ENCODE data around the gene LEF1.
"Not testable (repeated sequence)": the region's sequence is repeated elsewhere in the genome, so short reads cannot be mapped to it uniquely, and the experiment has no call there.

Gene LEF1

DNA sequence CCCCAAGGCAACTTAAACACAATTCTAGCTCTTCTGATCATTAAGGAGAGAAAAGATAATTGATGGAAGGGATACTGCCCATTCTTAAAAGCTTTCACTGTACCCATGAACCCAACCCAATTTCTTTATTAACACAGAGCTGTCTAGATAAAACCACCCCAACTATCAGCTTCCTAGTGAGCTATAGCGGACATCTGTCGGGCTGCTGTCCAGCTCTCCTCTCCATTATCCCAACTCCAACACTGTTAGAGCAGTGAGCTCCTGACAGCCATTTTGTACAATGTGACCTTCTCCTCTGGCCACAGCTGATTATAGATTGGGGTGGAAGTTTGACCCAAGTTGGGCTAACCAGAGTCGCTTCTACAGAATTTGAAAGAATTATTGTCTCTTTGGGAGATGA is 112.9 kb downstream of the LEF1 start:
- no peak for DNase-seq

- no peak for DNase-seq
Measured at GRCh38 chr4:108054025-108054638, 114.6 kb downstream of the LEF1 start.

DNA sequence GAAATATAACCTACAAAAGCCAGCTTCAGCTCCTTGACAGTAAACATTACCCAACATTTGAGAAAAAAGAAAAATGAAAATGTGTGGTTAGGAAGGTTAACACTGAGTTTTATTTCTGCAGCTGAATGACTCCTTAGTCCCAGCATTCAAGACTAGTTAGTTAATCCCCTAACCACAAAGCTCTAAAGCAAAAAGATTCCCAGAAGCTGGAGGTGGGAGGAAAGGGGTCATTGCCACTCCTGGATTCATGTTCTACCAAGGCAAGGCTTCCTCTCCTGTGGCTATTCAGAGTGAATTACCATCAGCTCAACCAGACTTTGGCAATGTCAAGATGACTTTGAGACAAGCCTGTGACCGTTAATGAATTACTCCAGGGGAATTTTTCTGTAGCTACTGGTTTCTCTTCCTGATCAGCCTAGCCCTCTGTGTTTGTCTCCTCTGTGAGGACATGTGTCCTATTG is 115.5 kb downstream of the LEF1 start:
- DNase-seq: peak; percentile 29

DNA sequence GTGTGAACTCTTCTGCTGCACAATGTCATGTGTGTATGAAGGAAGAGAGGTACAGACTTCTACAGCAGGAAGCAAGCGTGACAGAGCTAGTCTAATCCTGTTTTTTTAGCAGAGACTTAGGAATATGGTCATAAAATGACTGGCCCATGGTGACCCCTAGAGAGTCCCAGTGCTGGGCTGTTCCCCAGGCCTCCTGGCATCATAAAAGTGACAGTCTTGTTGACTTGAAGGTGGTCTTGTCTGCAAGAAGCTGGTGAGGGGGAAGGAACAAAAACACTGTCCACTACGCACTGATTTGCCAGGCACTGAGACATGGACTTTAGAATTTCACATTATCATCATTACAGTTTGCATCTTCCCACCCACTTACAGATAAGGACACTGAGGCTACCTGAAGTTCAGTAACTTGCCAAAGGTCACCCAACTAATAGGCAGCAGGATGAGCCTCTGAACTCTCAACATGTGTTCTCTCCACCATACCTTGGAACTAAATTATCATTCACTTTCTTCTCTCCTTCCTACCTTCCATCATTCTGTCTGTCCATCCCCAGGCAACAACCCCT is 116.1 kb downstream of the LEF1 start:
- no peak for DNase-seq

- DNase-seq: peak; percentile 80
Measured at GRCh38 chr4:108051343-108051742, 117.4 kb downstream of the LEF1 start.

DNA sequence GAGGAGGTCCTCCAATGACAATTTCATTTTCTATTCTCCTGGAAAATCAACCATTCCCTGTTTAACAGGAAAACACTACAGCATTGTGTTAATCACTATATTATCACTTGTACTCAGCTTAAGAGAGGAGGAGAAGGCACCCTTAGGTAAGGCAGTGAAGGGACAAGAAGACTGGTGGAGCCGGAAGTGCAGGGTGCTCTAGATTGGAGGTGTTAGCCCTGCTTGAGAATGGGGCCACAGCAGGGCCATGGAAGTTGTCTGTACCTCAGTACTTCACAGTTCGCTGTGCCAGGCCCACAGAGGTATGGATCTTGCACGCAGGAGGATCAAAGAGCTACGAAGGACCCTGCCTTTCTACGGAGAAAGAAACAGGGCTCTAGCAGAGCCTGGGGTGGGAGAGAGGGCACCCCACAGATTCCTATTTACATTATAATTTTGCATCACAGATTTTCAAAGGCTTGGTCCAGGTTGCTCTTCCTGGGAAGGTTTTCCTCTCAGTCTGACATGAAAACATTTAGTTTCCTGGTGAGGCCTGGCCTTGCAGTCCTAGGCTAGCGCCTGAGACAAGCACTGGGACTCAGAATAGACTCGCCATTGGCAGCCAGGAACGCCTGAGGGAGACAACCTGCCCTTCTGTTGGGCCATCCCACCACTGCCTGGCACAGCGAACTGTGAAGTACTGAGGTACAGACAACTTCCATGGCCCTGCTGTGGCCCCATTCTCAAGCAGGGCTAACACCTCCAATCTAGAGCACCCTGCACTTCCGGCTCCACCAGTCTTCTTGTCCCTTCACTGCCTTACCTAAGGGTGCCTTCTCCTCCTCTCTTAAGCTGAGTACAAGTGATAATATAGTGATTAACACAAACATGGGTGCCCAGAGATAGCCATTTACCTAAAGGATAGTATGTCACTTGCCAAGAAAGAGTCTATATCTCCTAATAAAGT is 118.3 kb downstream of the LEF1 start:
- DNase-seq: not testable (repeated sequence)

- DNase-seq: no peak
Measured at GRCh38 chr4:108049406-108049805, 119.3 kb downstream of the LEF1 start.

DNA sequence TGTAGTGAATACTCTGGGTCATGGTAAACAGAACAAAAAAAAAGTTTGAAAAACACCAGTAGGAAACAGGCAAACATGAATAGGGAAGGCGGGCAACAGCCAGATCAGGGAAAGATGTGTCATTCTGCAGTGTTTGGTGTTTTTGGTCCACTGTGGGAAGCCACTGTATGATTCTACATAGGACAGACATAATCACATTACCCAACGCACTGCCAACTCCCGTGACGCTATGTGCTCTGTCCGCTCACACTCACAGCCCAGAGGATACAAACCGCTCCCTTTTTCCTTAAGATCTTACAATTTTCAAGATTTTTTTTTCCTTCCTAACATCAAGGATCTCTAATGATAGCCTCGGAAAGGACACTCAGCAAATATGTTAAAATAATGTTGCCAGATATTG is 119.7 kb downstream of the LEF1 start:
- DNase-seq: no peak

DNA sequence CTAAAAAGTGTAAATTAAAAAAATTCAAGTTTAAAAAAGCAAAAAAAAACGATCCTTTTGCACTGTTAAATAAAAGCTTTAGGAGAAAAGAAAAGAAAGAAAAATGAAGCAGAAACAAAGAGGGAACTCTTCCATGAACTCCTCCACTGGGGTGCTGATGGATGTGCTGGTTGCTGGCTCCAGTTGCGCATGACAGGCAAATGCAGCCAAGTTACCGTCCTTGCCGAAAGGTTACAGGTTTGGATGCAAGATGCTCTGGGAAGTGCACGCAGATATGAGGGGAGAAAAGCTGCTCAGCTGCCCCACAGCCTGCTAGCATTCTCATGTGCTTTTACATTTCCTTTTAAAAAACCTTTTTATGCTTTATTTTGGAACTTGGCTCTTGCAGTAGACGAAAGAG is 120.6 kb downstream of the LEF1 start:
- no peak for DNase-seq

DNA sequence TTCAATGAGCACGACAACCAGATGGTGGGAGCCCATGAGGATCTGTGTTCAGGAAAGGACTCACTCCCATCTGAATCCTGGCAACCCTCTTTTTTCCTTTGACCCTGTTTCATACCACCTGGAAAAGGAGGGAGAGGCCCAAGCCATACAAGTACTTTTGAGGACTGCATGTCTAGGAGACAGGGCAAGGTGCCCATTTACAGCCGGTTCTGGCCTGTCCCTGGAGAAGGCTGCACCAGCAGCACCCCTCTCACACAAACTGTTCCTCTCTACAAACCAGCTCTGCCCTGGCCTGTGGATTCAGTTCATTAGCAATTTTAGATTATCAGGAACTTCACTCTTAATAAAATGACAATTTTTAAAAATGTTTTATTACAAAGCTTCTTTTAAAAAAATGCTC is 121.5 kb downstream of the LEF1 start:
- no peak for DNase-seq

DNA sequence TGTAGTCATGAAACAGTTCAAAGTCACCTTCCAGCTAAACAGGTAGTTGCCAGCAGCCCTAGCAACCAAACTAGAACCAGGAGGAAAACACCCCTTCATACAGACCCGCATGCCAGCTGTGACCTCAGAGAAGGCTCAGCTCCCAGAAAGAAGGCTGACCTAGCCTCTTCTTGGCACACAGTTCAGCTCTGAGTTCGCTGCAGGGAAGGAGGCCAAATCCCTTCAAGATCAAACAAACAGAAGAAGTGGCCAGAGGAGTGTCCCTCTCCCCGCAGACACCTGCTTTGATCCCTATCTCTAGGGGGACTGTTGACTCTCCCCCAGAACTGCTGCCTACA is 123.1 kb downstream of the LEF1 start:
- peak; percentile 18 for DNase-seq

DNA sequence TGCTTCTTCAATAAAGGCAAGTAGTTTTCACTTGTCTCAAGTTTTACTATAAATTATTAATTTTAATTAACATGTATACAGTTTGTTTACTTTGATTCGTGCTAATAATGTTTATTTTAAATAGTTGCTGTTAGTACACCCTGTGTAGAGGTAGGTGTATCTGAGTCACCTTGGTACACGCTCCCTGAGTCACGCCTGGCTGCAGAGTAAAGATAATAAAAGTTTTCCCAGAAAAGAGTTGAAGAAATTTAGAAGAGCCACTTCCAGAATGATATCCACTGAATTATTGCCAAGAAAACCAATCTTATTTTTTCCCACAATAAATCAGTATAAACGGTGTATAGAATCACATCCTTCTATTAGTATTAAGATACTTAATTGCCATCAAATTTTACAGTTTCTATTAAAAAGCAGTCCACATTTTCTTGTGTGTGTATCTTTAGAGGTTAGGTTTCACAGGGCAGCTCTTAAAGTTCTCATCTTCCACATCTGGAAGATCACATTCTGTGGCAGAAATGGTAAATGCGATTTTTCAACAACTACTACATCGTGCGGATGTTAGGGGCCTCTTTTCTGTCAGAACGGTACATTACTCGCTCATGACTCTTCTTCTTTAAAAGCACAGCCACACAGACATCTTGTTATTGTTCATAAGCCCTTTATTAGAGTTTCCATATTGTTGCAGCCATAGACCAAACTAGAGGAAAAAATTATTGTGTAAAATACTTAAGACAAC is 123.6 kb downstream of the LEF1 start:
- no peak for DNase-seq

GRCh38 chr4:108043526-108043925 is 125.2 kb downstream of the LEF1 start:
- DNase-seq: peak; percentile 23

- no peak for DNase-seq
Measured at GRCh38 chr4:108042927-108043326, 125.8 kb downstream of the LEF1 start.

DNA sequence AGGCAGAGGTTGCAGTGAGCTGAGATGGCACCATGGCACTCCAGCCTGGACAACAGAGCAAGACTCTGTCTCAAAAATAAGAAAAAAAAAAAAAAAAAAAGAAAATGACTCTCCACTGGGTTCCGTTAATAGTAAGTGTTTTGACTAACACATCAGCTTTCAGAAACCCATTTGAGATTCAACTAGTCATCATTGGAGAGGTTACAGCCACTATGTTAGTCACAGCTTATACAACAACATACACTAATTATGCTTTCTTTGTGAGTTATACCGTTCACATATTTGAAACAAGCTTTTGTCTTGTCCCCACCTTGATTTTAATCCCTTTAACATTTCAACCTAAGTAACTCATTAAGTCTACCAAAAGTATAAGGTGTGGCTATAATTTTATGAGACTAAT is 130.8 kb downstream of the LEF1 start:
- no peak for DNase-seq

DNA sequence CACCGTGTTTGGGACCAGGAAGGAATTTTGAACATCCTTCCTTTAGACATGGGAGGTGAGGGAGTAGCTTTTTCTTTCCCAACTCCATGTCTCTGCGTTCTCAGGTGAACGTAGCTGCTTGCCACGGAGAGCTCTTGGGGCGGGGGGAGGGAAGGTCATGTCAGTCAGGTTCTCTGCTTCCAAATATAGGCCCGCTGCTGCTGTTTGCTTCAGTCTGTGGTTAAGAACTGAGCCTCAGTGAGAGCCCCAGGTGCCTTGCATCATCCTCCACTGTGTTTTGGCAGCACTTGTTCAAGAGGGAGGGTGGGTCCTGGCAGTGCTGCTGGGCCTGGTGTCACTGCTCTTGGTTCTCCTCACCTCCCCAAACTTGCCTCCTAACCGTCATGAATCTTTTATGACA is 132.5 kb downstream of the LEF1 start:
- DNase-seq: no peak

DNA sequence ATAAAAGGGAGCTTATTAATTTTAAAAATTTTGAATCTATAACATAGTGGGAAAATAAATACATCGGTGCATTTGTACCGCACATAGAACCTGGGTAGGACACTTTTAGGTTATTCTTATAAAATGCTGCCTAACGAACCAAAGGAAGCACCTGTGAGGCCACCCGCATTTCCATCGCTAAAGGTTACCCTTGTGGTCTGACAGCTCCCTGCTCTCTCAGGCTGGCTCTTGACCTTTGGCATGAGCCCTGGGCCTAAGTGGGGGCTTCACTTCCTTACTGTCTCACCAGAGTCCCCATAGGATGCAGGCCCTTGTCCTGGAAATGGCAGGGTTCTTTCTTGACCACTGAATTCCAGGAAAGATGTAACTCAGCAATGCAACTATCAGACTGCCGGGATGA is 133.0 kb downstream of the LEF1 start:
- no peak for DNase-seq

GRCh38 chr4:108034565-108034964 is 134.2 kb downstream of the LEF1 start:
- no peak for DNase-seq

DNA sequence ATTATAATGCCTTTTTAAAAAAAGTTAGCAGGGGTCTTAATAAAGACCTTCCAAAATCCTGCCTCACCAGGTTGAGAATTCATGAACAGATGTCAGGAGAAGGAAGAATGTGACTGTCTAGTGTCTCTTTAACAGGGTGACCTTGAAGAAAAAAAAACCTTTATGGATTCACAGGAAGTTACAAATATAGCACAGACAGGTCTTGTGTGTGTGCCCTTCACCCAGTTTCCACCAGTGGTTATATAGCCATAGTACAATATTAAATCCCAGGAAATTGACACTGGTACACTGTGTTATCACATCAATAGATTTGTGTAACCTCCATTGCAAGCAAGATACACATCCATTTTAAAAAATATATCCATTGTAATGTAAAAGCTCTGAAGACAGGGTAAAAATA is 135.4 kb downstream of the LEF1 start:
- DNase-seq: no peak

- no peak for DNase-seq
Measured at GRCh38 chr4:108031427-108032083, 137.2 kb downstream of the LEF1 start.

GRCh38 chr4:108030332-108030731 is 138.4 kb downstream of the LEF1 start:
- DNase-seq: peak; percentile 61

GRCh38 chr4:108029731-108030130 is 139.0 kb downstream of the LEF1 start:
- DNase-seq: no peak
